ENCODE results near the gene SNRPB2. TPM values are rescaled to one million over a fixed set of nuclear protein-coding genes. Genes with fewer than 3 reads are reported as not detected.
A peak's percentile ranks its signal among the peaks of the same experiment; 100 is the strongest.

Gene SNRPB2
- polyA plus RNA-seq, 6 donors from 2014 or later = 67.5 to 91.1 (median 84.3) TPM

DNA sequence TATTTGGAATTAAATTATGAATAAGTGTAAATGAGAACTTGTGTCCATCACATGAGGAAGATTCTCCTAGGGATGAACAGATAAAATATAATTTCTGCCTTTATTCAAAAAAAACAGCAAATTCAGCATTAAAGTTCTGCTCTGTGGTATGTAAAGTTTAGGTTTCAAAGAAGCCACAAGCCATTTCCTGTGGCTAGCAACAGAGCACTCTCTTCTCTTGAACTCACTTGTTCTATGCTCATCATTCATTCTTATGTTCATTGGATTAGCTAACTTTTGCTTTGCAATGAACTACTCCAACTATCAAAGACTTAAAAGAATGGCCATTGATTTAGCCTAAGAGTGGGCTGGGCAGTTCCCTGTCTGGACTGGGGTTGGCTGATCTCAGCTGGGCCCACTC lies 20.8 kb upstream of the SNRPB2 start:
- DNase-seq (no peak), ATAC-seq (ENCODE audit: low read depth in 2 of 2) (no peak)
- Mint-ChIP-seq H3K27me3 (peaks cover 23 to 38% (median 35%) of the 10 kb centered on the region in 3 donors), H3K4me3 (no peak overlapping the region), H3K36me3 (peaks cover 0 to 20% of the 10 kb centered on the region in 2 donors), H3K9me3 (peaks cover 12 to 30% (median 22%) of the 10 kb centered on the region in 7 donors), H3K4me1 (peaks cover 0 to 5% (median 0%) of the 10 kb centered on the region in 3 donors), H3K27ac (peak overlapping the region in 1 of 6 donors; percentile 9)

DNA sequence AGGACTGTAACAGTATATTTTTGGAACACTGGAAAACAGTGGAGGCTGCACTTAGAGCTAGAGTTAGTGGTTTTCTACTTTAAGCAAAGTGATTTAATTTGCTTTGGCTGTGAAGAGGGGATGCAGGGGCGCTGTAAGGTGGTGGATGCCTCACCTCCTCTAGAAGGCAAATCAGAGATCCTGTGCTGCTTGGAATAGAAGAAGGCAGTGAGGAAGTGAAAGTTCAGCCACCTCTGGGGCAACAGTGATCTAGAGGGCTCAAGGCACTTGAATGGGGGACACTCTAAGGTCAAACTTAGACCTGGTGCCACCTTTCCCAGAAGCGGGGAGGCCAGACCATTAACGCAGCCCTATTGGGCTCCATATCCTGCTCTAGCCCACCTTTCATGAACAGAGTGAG lies 19.0 kb upstream of the SNRPB2 start:
- H3K27me3 Mint-ChIP-seq = peaks cover 28 to 44% (median 41%) of the 10 kb centered on the region in 3 donors
- peaks cover 0 to 5% (median 0%) of the 10 kb centered on the region in 3 donors for H3K4me1 Mint-ChIP-seq
- DNase-seq (no peak), ATAC-seq (ENCODE audit: low read depth in 2 of 2) (no peak)
- H3K27ac Mint-ChIP-seq = no peak overlapping the region
- peak overlapping the region in 1 of 8 donors; percentile 4 for H3K4me3 Mint-ChIP-seq
- peaks cover 0 to 9% of the 10 kb centered on the region in 2 donors for H3K36me3 Mint-ChIP-seq
- peaks cover 5 to 19% (median 13%) of the 10 kb centered on the region in 7 donors for H3K9me3 Mint-ChIP-seq

DNA sequence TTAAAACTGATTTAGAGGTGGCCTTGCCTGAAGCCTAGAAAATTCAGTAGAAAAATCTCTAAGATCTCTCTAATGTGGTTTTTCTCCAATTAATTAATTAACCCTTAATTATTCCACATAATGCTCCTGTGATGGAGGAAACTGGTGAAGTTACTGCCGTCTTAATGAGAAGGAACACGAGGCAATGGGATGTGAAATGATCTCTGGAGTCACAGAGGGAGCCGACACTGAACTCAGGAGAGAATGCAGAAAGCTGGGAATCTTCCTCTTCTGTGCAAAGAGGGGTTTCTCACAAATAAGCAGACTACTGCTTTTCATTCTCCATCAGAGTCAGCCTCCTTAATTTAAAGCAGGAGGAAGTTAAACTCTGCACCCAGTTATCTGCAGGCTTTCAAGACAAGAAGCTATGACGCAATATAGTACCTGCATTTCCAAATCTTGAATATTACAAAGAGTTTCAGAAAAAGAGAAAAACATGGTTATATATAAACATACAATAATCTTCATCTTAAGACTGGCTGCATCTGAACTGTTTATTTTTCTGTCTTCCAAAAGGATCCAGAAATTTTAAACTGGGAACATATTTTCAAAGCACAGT lies 18.1 kb upstream of the SNRPB2 start:
- H3K27me3 Mint-ChIP-seq = peaks cover 32 to 48% (median 44%) of the 10 kb centered on the region in 3 donors

GRCh38 chr20:16712511-16712947 lies 17.3 kb upstream of the SNRPB2 start:
- ATAC-seq (ENCODE audit: low read depth in 2 of 2) (no peak), DNase-seq (no peak)
- no peaks in the 10 kb centered on the region for H3K36me3 Mint-ChIP-seq
- H3K27me3 Mint-ChIP-seq = peaks cover 34 to 47% (median 40%) of the 10 kb centered on the region in 3 donors
- H3K4me3 Mint-ChIP-seq = no peak overlapping the region
- no peak overlapping the region for H3K27ac Mint-ChIP-seq
- H3K4me1 Mint-ChIP-seq = peaks cover 0 to 5% (median 0%) of the 10 kb centered on the region in 3 donors
- H3K9me3 Mint-ChIP-seq = peaks cover 0 to 3% (median 0%) of the 10 kb centered on the region in 7 donors

More for the DNA sequence above, 18.1 kb upstream of the SNRPB2 start:
- no peak overlapping the region for H3K27ac Mint-ChIP-seq
- no peak for DNase-seq
- H3K36me3 Mint-ChIP-seq = peaks cover 0 to 5% of the 10 kb centered on the region in 2 donors
- H3K4me1 Mint-ChIP-seq = peaks cover 0 to 5% (median 0%) of the 10 kb centered on the region in 3 donors
- ATAC-seq (ENCODE audit: low read depth in 2 of 2) = no peak
- H3K4me3 Mint-ChIP-seq = no peak overlapping the region
- peaks cover 0 to 9% (median 3%) of the 10 kb centered on the region in 7 donors for H3K9me3 Mint-ChIP-seq

DNA sequence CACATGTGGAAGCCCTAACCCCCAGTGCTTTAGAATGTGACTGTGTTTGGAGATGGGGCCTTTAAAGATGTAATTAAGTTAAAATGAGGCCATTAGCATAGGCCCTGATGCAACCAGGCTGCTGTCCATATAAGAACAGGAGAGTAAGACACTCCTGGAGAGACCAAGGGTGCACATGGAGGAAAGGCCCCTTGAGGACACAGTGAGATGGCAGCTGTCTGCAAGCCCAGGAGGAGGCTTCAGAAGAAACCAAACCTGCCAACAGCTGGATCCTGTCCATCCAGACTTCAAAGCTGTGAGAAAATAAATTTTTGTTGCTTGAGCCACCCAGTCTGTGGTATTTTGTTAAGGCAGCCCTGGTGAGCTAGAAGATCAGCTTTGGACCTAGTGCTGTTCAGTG lies 16.8 kb upstream of the SNRPB2 start:
- DNase-seq (no peak), ATAC-seq (ENCODE audit: low read depth in 2 of 2) (no peak)
- H3K27me3 Mint-ChIP-seq = peaks cover 31 to 47% (median 35%) of the 10 kb centered on the region in 3 donors
- H3K27ac Mint-ChIP-seq = no peak overlapping the region
- no peaks in the 10 kb centered on the region for H3K36me3 Mint-ChIP-seq
- H3K4me3 Mint-ChIP-seq = no peak overlapping the region
- peaks cover 0 to 1% (median 0%) of the 10 kb centered on the region in 7 donors for H3K9me3 Mint-ChIP-seq
- peaks cover 0 to 5% (median 0%) of the 10 kb centered on the region in 3 donors for H3K4me1 Mint-ChIP-seq

- H3K36me3 Mint-ChIP-seq = no peaks in the 10 kb centered on the region
- no peak overlapping the region for H3K4me3 Mint-ChIP-seq
- H3K9me3 Mint-ChIP-seq = no peaks in the 10 kb centered on the region
- ATAC-seq (ENCODE audit: low read depth in 2 of 2) = no peak
- no peak for DNase-seq
- H3K4me1 Mint-ChIP-seq = peaks cover 0 to 3% (median 0%) of the 10 kb centered on the region in 3 donors
- H3K27me3 Mint-ChIP-seq = peaks cover 37 to 58% (median 39%) of the 10 kb centered on the region in 3 donors
- H3K27ac Mint-ChIP-seq = no peak overlapping the region
Observed at GRCh38 chr20:16714242-16714641, 15.6 kb upstream of the SNRPB2 start.

- no peak for ATAC-seq (ENCODE audit: low read depth in 2 of 2)
- H3K4me3 Mint-ChIP-seq = no peak overlapping the region
- no peaks in the 10 kb centered on the region for H3K36me3 Mint-ChIP-seq
- H3K27me3 Mint-ChIP-seq = peaks cover 37 to 60% (median 39%) of the 10 kb centered on the region in 3 donors
- DNase-seq = no peak
- H3K4me1 Mint-ChIP-seq = no peaks in the 10 kb centered on the region
- no peaks in the 10 kb centered on the region for H3K9me3 Mint-ChIP-seq
- H3K27ac Mint-ChIP-seq = no peak overlapping the region
Observed at GRCh38 chr20:16714751-16715150, 15.1 kb upstream of the SNRPB2 start.

- H3K4me1 Mint-ChIP-seq = no peaks in the 10 kb centered on the region
- H3K9me3 Mint-ChIP-seq = peaks cover 0 to 3% (median 0%) of the 10 kb centered on the region in 7 donors
- DNase-seq (no peak), ATAC-seq (ENCODE audit: low read depth in 2 of 2) (no peak)
- H3K27me3 Mint-ChIP-seq = peaks cover 48 to 81% (median 72%) of the 10 kb centered on the region in 3 donors
- H3K4me3 Mint-ChIP-seq = no peak overlapping the region
- no peak overlapping the region for H3K27ac Mint-ChIP-seq
- no peaks in the 10 kb centered on the region for H3K36me3 Mint-ChIP-seq
Observed at GRCh38 chr20:16719421-16719820, 10.4 kb upstream of the SNRPB2 start.

GRCh38 chr20:16729080-16729479 lies 746 bp upstream of the SNRPB2 start:
- H3K27me3 Mint-ChIP-seq = peaks cover 11 to 48% (median 32%) of the 10 kb centered on the region in 3 donors
- H3K27ac Mint-ChIP-seq = peak overlapping the region; percentile 98 to 100 (median 100)
- peaks cover 17 to 34% (median 23%) of the 10 kb centered on the region in 3 donors for H3K4me1 Mint-ChIP-seq
- peaks cover 0 to 19% (median 9%) of the 10 kb centered on the region in 7 donors for H3K9me3 Mint-ChIP-seq
- DNase-seq (no peak), ATAC-seq (ENCODE audit: low read depth in 2 of 2) (no peak)
- H3K4me3 Mint-ChIP-seq = peak overlapping the region; percentile 95 to 100 (median 100)
- peaks cover 10 to 19% of the 10 kb centered on the region in 2 donors for H3K36me3 Mint-ChIP-seq

- Mint-ChIP-seq H3K9me3 (peaks cover 0 to 12% (median 4%) of the 10 kb centered on the region in 7 donors), H3K4me3 (peak overlapping the region in 1 of 8 donors; percentile 97), H3K27ac (no peak overlapping the region), H3K4me1 (peaks cover 24 to 39% (median 37%) of the 10 kb centered on the region in 3 donors), H3K27me3 (peaks cover 7 to 14% (median 9%) of the 10 kb centered on the region in 3 donors), H3K36me3 (peaks cover 19 to 30% of the 10 kb centered on the region in 2 donors)
- ATAC-seq (ENCODE audit: low read depth in 2 of 2) (no peak), DNase-seq (no peak)
Observed at GRCh38 chr20:16732506-16733152, 2.8 kb downstream of the SNRPB2 start.

GRCh38 chr20:16740365-16741072 lies 10.7 kb downstream of the SNRPB2 start:
- peaks cover 0 to 7% (median 0%) of the 10 kb centered on the region in 3 donors for H3K27me3 Mint-ChIP-seq
- ATAC-seq (ENCODE audit: low read depth in 2 of 2) (no peak), DNase-seq (no peak)
- H3K4me3 Mint-ChIP-seq = no peak overlapping the region
- H3K27ac Mint-ChIP-seq = no peak overlapping the region
- H3K4me1 Mint-ChIP-seq = peaks cover 0 to 7% (median 5%) of the 10 kb centered on the region in 3 donors
- H3K36me3 Mint-ChIP-seq = peaks cover 25 to 33% of the 10 kb centered on the region in 2 donors
- H3K9me3 Mint-ChIP-seq = no peaks in the 10 kb centered on the region

GRCh38 chr20:16744178-16744807 lies 14.5 kb downstream of the SNRPB2 start:
- Mint-ChIP-seq H3K4me3 (no peak overlapping the region), H3K27me3 (peaks cover 7 to 11% (median 10%) of the 10 kb centered on the region in 3 donors), H3K4me1 (no peaks in the 10 kb centered on the region), H3K27ac (no peak overlapping the region), H3K36me3 (peaks cover 15 to 20% of the 10 kb centered on the region in 2 donors), H3K9me3 (no peaks in the 10 kb centered on the region)
- no peak for DNase-seq
- no peak for ATAC-seq (ENCODE audit: low read depth in 2 of 2)

GRCh38 chr20:16745204-16745603 lies 15.4 kb downstream of the SNRPB2 start:
- H3K27me3 Mint-ChIP-seq = peaks cover 10 to 15% (median 13%) of the 10 kb centered on the region in 3 donors
- ATAC-seq (ENCODE audit: low read depth in 2 of 2) (no peak), DNase-seq (no peak)
- no peaks in the 10 kb centered on the region for H3K4me1 Mint-ChIP-seq
- H3K36me3 Mint-ChIP-seq = peaks cover 10 to 17% of the 10 kb centered on the region in 2 donors
- peak overlapping the region in 1 of 6 donors; percentile 34 for H3K27ac Mint-ChIP-seq
- no peaks in the 10 kb centered on the region for H3K9me3 Mint-ChIP-seq
- no peak overlapping the region for H3K4me3 Mint-ChIP-seq
